GM23338 (cell line): ENCODE measurements around the gene DOCK1.

Source experiments
- CREB1 ChIP-seq: fragments of 250-450 bp; sonication (Bioruptor Pico); IDR thresholded peaks from 2 replicates; pipeline ENCODE4 v1.5.0; 2020; ENCODE audit warnings: low read depth, mild to moderate bottlenecking, moderate library complexity
- EZH2 ChIP-seq: fragments of 200-600 bp; sonication (generic); IDR thresholded peaks from one replicate; pipeline ENCODE4 v1.8.0; 2017; ENCODE audit warnings: antibody characterized with exemption, mild to moderate bottlenecking, low read depth; ENCODE audit not compliant: unreplicated experiment
- EZH2phosphoT487 ChIP-seq: fragments of 200-600 bp; sonication (generic); IDR thresholded peaks from one replicate; pipeline ENCODE4 v1.8.1; 2018; ENCODE audit warnings: antibody characterized with exemption; ENCODE audit not compliant: unreplicated experiment
- JUNB ChIP-seq: IDR thresholded peaks from one replicate; pipeline ENCODE4 v1.6.1; 2016; ENCODE audit warnings: antibody characterized with exemption; ENCODE audit not compliant: unreplicated experiment
- NANOG ChIP-seq: IDR thresholded peaks from 2 replicates; pipeline ENCODE4 v1.6.1; 2016; ENCODE audit warnings: antibody characterized with exemption, borderline replicate concordance
- POLR2AphosphoS5 ChIP-seq: IDR thresholded peaks from 2 replicates; pipeline ENCODE4 v1.6.1; 2016; ENCODE audit warnings: antibody characterized with exemption, low read depth
- REST ChIP-seq: IDR thresholded peaks from one replicate; pipeline ENCODE4 v1.6.1; 2018; ENCODE audit warnings: antibody characterized with exemption; ENCODE audit not compliant: unreplicated experiment
- STAT1 ChIP-seq: IDR thresholded peaks from one replicate; pipeline ENCODE4 v1.6.1; 2016; ENCODE audit warnings: antibody characterized with exemption; ENCODE audit not compliant: unreplicated experiment
- ZNF114 ChIP-seq: fragments of 250-450 bp; sonication (Bioruptor Pico); IDR thresholded peaks from 2 replicates; pipeline ENCODE4 v1.5.0; 2020; ENCODE audit warnings: mild to moderate bottlenecking, moderate library complexity
- ZNF331 ChIP-seq: fragments of 250-450 bp; sonication (Bioruptor Pico); IDR thresholded peaks from 2 replicates; pipeline ENCODE4 v1.5.0; 2020; ENCODE audit warnings: low read depth, mild to moderate bottlenecking, moderate library complexity
- ZNF462 ChIP-seq: fragments of 250-450 bp; sonication (Bioruptor Pico); IDR thresholded peaks from 2 replicates; pipeline ENCODE4 v1.5.0; 2020; ENCODE audit warnings: mild to moderate bottlenecking, moderate library complexity
- TF ChIP-seq, protein P1 (sequence below), 2 experiments: fragments of 200-600 bp in 1 of 2; sonication (generic) in 1 of 2; conservative IDR thresholded peaks; 2 replicates each; pipeline versions ENCODE4 v1.5.1 to v1.6.1; 2016 to 2017; ENCODE audit warnings: antibody characterized with exemption in 2 of 2, low read depth in 2 of 2, mild to moderate bottlenecking in 2 of 2, moderate library complexity in 1 of 2
- TF ChIP-seq, protein P2 (sequence below): IDR thresholded peaks from 2 replicates; pipeline ENCODE4 v1.6.1; 2016; ENCODE audit warnings: antibody characterized with exemption

GRCh38 chr10:126993208-126993607 lies 88.0 kb downstream of the DOCK1 start:
- TF ChIP-seq, protein P1, sequence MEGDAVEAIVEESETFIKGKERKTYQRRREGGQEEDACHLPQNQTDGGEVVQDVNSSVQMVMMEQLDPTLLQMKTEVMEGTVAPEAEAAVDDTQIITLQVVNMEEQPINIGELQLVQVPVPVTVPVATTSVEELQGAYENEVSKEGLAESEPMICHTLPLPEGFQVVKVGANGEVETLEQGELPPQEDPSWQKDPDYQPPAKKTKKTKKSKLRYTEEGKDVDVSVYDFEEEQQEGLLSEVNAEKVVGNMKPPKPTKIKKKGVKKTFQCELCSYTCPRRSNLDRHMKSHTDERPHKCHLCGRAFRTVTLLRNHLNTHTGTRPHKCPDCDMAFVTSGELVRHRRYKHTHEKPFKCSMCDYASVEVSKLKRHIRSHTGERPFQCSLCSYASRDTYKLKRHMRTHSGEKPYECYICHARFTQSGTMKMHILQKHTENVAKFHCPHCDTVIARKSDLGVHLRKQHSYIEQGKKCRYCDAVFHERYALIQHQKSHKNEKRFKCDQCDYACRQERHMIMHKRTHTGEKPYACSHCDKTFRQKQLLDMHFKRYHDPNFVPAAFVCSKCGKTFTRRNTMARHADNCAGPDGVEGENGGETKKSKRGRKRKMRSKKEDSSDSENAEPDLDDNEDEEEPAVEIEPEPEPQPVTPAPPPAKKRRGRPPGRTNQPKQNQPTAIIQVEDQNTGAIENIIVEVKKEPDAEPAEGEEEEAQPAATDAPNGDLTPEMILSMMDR (conservative IDR thresholded peaks at IDR 0.05; ENCODE audit: low read depth in 2 of 2): no peak
- no peak for TF ChIP-seq EZH2
- TF ChIP-seq CREB1 (CRISPR knock-in tag): no peak
- no peak for TF ChIP-seq EZH2phosphoT487
- TF ChIP-seq POLR2AphosphoS5: no peak
- TF ChIP-seq REST: no peak
- TF ChIP-seq, protein P2, sequence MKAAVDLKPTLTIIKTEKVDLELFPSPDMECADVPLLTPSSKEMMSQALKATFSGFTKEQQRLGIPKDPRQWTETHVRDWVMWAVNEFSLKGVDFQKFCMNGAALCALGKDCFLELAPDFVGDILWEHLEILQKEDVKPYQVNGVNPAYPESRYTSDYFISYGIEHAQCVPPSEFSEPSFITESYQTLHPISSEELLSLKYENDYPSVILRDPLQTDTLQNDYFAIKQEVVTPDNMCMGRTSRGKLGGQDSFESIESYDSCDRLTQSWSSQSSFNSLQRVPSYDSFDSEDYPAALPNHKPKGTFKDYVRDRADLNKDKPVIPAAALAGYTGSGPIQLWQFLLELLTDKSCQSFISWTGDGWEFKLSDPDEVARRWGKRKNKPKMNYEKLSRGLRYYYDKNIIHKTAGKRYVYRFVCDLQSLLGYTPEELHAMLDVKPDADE: no peak
- TF ChIP-seq STAT1: no peak
- TF ChIP-seq JUNB: no peak
- no peak for TF ChIP-seq ZNF331
- no peak for TF ChIP-seq ZNF114 (CRISPR knock-in tag)
- no peak for TF ChIP-seq NANOG
- TF ChIP-seq ZNF462 (CRISPR knock-in tag): no peak
